ENCODE measurements around the gene KDM5A.

GRCh38 chr12:293199-293598, 95.9 kb downstream of the KDM5A start:
- TF ChIP-seq CTCF (IDR thresholded peaks at IDR 0.05) (no peak), POLR2A (IDR thresholded peaks at IDR 0.05) (no peak), POLR2AphosphoS5 (IDR thresholded peaks at IDR 0.05) (no peak)
